ENCODE results near the gene CDH3. TPM values are rescaled to one million over a fixed set of nuclear protein-coding genes. Genes with fewer than 3 reads are reported as not detected.

CDH3 gene
- total and polyA plus RNA-seq, 2 experiments from 2014 or later, result 62.4 to 77.6 TPM

GRCh38 chr16:68722119-68723024 is 77.3 kb downstream of the CDH3 start:
- no peak for TF ChIP-seq EZH2 (IDR thresholded peaks at IDR 0.05; ENCODE audit: borderline replicate concordance)
- TF ChIP-seq, protein P1, sequence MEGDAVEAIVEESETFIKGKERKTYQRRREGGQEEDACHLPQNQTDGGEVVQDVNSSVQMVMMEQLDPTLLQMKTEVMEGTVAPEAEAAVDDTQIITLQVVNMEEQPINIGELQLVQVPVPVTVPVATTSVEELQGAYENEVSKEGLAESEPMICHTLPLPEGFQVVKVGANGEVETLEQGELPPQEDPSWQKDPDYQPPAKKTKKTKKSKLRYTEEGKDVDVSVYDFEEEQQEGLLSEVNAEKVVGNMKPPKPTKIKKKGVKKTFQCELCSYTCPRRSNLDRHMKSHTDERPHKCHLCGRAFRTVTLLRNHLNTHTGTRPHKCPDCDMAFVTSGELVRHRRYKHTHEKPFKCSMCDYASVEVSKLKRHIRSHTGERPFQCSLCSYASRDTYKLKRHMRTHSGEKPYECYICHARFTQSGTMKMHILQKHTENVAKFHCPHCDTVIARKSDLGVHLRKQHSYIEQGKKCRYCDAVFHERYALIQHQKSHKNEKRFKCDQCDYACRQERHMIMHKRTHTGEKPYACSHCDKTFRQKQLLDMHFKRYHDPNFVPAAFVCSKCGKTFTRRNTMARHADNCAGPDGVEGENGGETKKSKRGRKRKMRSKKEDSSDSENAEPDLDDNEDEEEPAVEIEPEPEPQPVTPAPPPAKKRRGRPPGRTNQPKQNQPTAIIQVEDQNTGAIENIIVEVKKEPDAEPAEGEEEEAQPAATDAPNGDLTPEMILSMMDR (IDR thresholded peaks at IDR 0.05; ENCODE audit: poor library complexity), result no peak
- no peak for TF ChIP-seq EZH2phosphoT487 (IDR thresholded peaks at IDR 0.05; ENCODE audit: low read depth, severe bottlenecking, unreplicated experiment)
- H3K9me2 ChIP-seq (replicated peaks; ENCODE audit: insufficient read depth), result no peaks in the 10 kb centered on the region
- no peaks in the 10 kb centered on the region for H3K4me1 ChIP-seq (ENCODE audit: insufficient read depth)
- H3K79me2 ChIP-seq, result no peaks in the 10 kb centered on the region
- H3K27ac ChIP-seq, result peak overlapping the region; percentile 42
- no peaks in the 10 kb centered on the region for H3K27me3 ChIP-seq
- no peak for DNase-seq (ENCODE audit: low spot score)
- H3K4me2 ChIP-seq, result no peak overlapping the region
- H3K4me3 ChIP-seq, result no peak overlapping the region
- H4K20me1 ChIP-seq (ENCODE audit: insufficient read depth, poor library complexity, severe bottlenecking), result no peaks in the 10 kb centered on the region
- H2AFZ ChIP-seq, result no peak overlapping the region
- H3K9me3 ChIP-seq (ENCODE audit: low read depth), result no peaks in the 10 kb centered on the region
- no peaks in the 10 kb centered on the region for H3K36me3 ChIP-seq (replicated peaks; ENCODE audit: insufficient read depth, low read depth)
- 74% methylated on average over 12 of the region's 12 CpGs for WGBS (ENCODE audit: low lambda C conversion rate, missing lambda C conversion rate)

GRCh38 chr16:68724797-68725196 is 79.7 kb downstream of the CDH3 start:
- H3K4me2 ChIP-seq, result no peak overlapping the region
- H3K79me2 ChIP-seq, result no peaks in the 10 kb centered on the region
- no peaks in the 10 kb centered on the region for H4K20me1 ChIP-seq (ENCODE audit: insufficient read depth, poor library complexity, severe bottlenecking)
- no peaks in the 10 kb centered on the region for H3K4me1 ChIP-seq (ENCODE audit: insufficient read depth)
- peak; percentile 49 for DNase-seq (ENCODE audit: low spot score)
- H3K36me3 ChIP-seq (replicated peaks; ENCODE audit: insufficient read depth, low read depth), result no peaks in the 10 kb centered on the region
- H3K9me3 ChIP-seq (ENCODE audit: low read depth), result no peaks in the 10 kb centered on the region
- TF ChIP-seq EZH2 (IDR thresholded peaks at IDR 0.05; ENCODE audit: borderline replicate concordance), result no peak
- no peak for TF ChIP-seq EZH2phosphoT487 (IDR thresholded peaks at IDR 0.05; ENCODE audit: low read depth, severe bottlenecking, unreplicated experiment)
- TF ChIP-seq, protein P1 (IDR thresholded peaks at IDR 0.05; ENCODE audit: poor library complexity), result no peak
- H3K9me2 ChIP-seq (replicated peaks; ENCODE audit: insufficient read depth), result no peaks in the 10 kb centered on the region
- no peaks in the 10 kb centered on the region for H3K27me3 ChIP-seq
- peak overlapping the region; percentile 42 for H3K27ac ChIP-seq
- H3K4me3 ChIP-seq, result no peak overlapping the region
- no peak overlapping the region for H2AFZ ChIP-seq
- WGBS (ENCODE audit: low lambda C conversion rate, missing lambda C conversion rate), result 53% methylated on average over 3 of the region's 3 CpGs

DNA sequence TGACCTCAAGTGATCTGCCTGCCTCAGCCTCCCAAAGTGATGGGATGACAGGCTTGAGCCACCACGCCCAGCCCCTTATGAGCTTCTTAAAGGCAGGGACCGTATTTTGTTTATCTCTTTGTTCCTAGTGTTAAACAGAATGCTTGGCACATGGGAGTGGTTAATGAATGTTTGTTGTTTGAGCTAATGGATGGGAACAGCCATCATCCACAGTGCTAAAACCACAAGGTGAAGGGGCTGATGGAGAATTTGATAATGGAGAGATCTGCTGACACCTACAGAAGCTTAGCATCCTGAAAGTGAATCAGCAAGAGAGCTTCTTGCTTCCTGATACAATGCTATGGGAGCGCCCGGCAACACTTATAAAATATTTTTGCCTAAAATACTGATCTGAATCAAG is 83.4 kb downstream of the CDH3 start:
- WGBS (ENCODE audit: low lambda C conversion rate, missing lambda C conversion rate), result 71% methylated on average over 4 of the region's 4 CpGs
- Histone ChIP-seq H3K4me2 (no peak overlapping the region), H3K27ac (no peak overlapping the region), H3K79me2 (no peaks in the 10 kb centered on the region), H2AFZ (no peak overlapping the region), H3K9me3 (ENCODE audit: low read depth) (no peaks in the 10 kb centered on the region), H3K4me3 (no peak overlapping the region), H4K20me1 (ENCODE audit: insufficient read depth, poor library complexity, severe bottlenecking) (no peaks in the 10 kb centered on the region), H3K36me3 (replicated peaks; ENCODE audit: insufficient read depth, low read depth) (no peaks in the 10 kb centered on the region), H3K4me1 (ENCODE audit: insufficient read depth) (peaks cover 13% of the 10 kb centered on the region), H3K27me3 (no peaks in the 10 kb centered on the region), H3K9me2 (replicated peaks; ENCODE audit: insufficient read depth) (no peaks in the 10 kb centered on the region)
- no peak for TF ChIP-seq EZH2 (IDR thresholded peaks at IDR 0.05; ENCODE audit: borderline replicate concordance)
- TF ChIP-seq, protein P1 (IDR thresholded peaks at IDR 0.05; ENCODE audit: poor library complexity), result no peak
- no peak for TF ChIP-seq EZH2phosphoT487 (IDR thresholded peaks at IDR 0.05; ENCODE audit: low read depth, severe bottlenecking, unreplicated experiment)
- DNase-seq (ENCODE audit: low spot score), result no peak

All from hepatocyte (in vitro differentiated cells).